PFSK-1 (cell line): ENCODE data around the gene ARHGEF39.

Source experiments
- FOXP2 ChIP-seq: optimal IDR thresholded peaks from 2 replicates; pipeline ENCODE3; 2011; ENCODE audit warnings: borderline replicate concordance, control low read depth, inconsistent platforms; ENCODE audit not compliant: insufficient read depth; ENCODE audit errors: extremely low read length, extremely low read depth
- POLR2AphosphoS5 ChIP-seq: IDR thresholded peaks from 2 replicates; pipeline ENCODE4 v1.6.1; 2012; ENCODE audit warnings: low read depth, mild to moderate bottlenecking, control low read depth, low read length, moderate library complexity
- REST ChIP-seq, 2 experiments: IDR thresholded peaks; 2 replicates each; pipeline versions ENCODE4 v1.6.1 to v1.8.0; 2011 to 2012; ENCODE audit warnings: low read depth in 2 of 2, low read length in 2 of 2, control low read depth in 1 of 2, inconsistent platforms in 1 of 2, mild to moderate bottlenecking in 1 of 2, moderate library complexity in 1 of 2; ENCODE audit not compliant: insufficient read depth in 1 of 2
- SIN3A ChIP-seq: IDR thresholded peaks from 2 replicates; pipeline ENCODE4 v1.6.1; 2012; ENCODE audit warnings: mild to moderate bottlenecking, low read length, moderate library complexity, borderline replicate concordance; ENCODE audit not compliant: insufficient read depth
- TAF1 ChIP-seq: IDR thresholded peaks from 2 replicates; pipeline ENCODE4 v1.6.1; 2012; ENCODE audit warnings: low read length, control low read depth, borderline replicate concordance; ENCODE audit not compliant: insufficient read depth

The ARHGEF39 gene

DNA sequence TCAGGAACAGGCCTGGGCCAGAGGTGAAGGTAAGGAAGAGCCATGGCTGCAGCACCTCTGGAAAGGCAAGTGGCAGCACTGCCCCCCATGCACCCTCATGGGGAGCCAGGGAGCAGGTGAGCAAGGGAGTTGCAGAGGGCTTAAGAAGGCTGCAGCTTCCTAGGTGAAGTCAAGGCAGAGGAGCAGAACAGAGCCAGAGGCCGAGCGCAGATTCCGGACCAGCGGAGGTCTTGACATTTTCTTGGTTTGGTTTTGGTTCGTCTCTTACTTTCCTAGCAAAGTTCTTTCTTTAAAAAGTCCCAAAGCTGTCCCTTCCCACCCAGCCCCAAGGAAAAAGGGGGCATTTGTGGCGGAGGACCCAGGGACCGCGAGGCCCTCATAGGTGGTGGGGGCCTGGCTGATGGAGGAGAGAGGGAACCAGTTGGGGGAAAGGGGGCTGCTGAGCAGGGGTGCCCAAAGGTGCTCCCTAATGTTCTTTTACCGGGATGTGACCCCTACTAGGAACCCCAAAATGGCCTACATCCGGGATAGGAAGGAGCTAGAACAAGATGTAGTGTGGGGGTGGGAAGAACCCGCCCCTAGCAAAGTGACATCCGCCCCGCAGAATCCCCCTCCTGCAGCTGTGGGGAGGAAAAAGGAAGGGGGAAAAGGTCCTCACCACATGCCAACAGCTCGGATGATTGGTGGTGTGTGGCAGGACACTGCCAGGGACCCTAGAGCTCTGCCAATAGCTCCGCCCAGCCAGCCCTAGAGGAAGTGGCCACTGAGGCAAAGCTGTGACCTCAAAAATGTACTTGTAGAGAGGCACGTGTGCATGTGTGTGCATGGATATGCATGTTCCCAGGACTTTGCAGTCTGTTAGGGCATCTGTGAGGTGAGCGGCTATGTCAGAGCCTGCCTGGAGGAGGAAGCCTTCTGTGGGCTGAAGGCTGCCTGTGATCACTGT lies 45.9 kb downstream of the ARHGEF39 start:
- TF ChIP-seq FOXP2 (no peak), SIN3A (no peak), POLR2AphosphoS5 (no peak), REST (IDR thresholded peaks at IDR 0.05; ENCODE audit: insufficient read depth in 1 of 2, low read depth in 2 of 2, low read length in 2 of 2) (no peak), TAF1 (no peak)

GRCh38 chr9:35618325-35618727 lies 46.7 kb downstream of the ARHGEF39 start, which contains the start of gene CD72:
Gene CD72 (minus strand): TSS chr9:35618413. CDS start chr9:35618303, 110 bp downstream.
- TF ChIP-seq TAF1: no peak
- no peak for TF ChIP-seq POLR2AphosphoS5
- TF ChIP-seq SIN3A: no peak
- no peak for TF ChIP-seq REST (IDR thresholded peaks at IDR 0.05; ENCODE audit: insufficient read depth in 1 of 2, low read depth in 2 of 2, low read length in 2 of 2)
- no peak for TF ChIP-seq FOXP2

- TF ChIP-seq REST (IDR thresholded peaks at IDR 0.05; ENCODE audit: insufficient read depth in 1 of 2, low read depth in 2 of 2, low read length in 2 of 2) (no peak), FOXP2 (no peak), POLR2AphosphoS5 (no peak), SIN3A (no peak), TAF1 (no peak)
Measured at GRCh38 chr9:35617548-35617947, 47.4 kb downstream of the ARHGEF39 start.

GRCh38 chr9:35616681-35617459 lies 48.1 kb downstream of the ARHGEF39 start:
- TF ChIP-seq REST (IDR thresholded peaks at IDR 0.05; ENCODE audit: insufficient read depth in 1 of 2, low read depth in 2 of 2, low read length in 2 of 2) (no peak), TAF1 (no peak), FOXP2 (no peak)
